DMS153 (cell line): ENCODE results near the gene BHLHA15.
A peak's percentile ranks its signal among the peaks of the same experiment; 100 is the strongest.
"Not testable (repeated sequence)": the region's sequence is repeated elsewhere in the genome, so short reads cannot be mapped to it uniquely, and the experiment has no call there.

Source experiments
- DNase-seq: peaks from one replicate; lab custom pipeline; 2025; lab: John Stamatoyannopoulos, UW

BHLHA15 gene

DNA sequence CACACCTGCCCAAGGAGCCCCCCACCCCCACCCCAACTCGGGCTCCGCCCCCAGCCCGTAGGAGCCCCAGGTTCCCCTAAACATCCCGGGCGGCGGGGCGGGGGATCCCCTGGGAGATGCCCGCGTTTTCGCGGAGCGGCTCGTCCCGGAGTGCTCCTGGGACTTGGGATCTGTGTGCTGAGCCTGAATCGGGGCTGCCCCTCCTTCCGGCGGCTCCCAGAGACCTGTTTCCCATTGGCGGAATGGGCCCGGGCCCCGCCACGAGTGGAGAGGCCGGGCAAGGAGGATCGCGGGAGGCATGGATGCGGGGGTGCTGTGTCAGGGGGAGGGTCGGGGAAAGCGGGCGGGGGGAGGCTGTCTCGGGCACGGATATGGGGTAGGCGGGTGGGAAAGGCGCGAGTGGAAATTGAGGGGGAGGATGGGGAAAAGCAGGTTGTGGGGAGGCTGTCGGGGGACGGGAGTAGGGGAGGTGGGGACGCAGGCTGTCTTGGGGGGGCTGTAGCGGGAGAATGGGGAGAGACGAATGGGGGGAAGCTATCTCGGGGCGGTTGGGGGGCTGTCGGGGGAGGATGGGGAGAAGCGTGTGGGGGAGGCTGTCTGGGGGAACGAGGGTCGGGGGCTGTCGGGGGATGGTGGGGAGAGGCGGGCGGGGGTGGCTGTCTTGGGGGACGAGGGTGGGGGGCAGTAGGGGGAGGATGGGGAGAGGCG is 572 bp upstream of the BHLHA15 start:
- peak; percentile 4 for DNase-seq

DNA sequence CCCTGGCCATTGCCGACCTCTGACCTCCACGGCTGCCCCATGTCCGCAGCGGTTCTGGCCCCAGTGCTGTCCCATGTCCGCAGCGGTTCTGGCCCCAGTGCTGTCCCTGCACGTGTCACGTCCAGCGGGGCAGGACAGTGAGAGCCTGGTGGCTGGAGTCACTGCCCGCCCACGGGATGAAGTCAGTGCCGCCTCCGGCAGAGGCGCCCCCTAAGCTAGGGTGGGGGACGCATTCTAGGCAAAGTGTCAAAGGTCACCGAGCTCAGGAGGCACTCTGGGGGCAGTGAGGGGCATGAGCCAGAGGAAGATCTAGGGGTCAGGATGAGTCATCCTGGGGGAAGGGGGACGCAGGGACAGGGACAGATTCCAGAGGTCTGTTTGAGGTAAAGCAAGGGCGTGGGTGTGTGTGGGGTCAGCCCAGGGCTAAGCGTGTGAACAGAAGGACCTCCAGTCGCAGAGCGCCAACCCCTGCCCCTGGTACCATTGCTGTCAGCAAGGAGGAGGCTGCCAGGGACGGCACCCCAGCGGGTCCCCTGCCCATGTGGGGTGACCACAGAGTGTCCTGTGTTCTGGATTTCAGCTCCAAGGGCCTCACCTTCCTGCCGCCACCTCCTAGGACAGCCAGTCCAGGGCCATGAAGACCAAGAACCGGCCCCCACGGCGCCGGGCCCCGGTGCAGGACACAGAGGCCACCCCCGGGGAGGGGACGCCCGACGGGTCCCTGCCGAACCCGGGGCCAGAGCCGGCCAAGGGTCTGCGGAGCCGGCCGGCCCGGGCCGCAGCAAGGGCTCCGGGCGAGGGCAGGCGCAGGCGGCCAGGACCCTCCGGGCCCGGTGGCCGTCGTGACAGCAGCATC is 665 bp downstream of the BHLHA15 start:
- no peak for DNase-seq

DNA sequence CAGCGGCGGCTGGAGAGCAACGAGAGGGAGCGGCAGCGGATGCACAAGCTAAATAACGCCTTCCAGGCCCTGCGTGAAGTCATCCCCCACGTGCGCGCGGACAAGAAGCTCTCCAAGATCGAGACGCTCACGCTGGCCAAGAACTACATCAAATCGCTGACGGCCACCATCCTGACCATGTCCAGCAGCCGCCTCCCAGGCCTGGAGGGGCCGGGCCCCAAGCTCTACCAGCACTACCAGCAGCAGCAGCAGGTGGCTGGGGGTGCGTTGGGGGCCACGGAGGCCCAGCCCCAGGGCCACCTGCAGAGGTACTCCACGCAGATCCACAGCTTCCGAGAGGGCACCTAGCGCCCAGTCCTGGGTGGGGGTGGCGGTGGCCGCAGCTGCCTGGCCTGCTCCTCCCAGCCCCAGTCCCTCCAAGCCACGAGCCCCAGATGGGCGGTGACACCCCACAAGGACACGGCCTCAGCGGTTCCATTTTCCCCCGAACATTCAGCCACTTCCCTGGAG is 1.3 kb downstream of the BHLHA15 start:
- no peak for DNase-seq

DNA sequence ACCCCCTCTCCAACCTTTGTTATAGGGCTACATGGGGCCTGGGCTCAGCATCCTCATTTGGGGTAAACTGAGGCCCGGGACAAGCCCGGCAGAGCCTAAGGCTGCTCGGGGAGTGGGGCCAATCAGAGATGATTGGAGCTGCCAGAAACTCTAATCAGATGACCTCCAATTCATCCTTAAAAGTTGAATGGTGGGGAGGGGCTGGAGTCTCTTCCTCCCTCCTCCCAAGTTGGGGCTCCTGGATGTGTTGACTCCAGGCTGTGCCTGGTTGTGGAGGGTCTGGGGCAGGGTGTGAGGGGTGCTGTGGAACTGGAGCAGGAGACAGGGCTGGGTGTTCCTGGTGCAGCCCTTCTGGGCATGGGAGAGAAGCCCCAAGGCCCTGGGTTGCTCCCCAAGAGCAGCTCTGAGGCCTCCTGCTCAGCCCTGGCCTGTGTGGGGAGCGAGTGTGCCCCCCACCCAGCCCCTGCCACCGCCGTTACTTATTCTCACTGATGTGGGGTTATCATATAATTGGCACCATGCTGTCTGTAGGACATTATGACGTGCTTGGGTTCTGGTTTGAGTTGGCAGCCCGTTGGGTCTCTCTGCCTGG is 2.2 kb downstream of the BHLHA15 start:
- no peak for DNase-seq

DNA sequence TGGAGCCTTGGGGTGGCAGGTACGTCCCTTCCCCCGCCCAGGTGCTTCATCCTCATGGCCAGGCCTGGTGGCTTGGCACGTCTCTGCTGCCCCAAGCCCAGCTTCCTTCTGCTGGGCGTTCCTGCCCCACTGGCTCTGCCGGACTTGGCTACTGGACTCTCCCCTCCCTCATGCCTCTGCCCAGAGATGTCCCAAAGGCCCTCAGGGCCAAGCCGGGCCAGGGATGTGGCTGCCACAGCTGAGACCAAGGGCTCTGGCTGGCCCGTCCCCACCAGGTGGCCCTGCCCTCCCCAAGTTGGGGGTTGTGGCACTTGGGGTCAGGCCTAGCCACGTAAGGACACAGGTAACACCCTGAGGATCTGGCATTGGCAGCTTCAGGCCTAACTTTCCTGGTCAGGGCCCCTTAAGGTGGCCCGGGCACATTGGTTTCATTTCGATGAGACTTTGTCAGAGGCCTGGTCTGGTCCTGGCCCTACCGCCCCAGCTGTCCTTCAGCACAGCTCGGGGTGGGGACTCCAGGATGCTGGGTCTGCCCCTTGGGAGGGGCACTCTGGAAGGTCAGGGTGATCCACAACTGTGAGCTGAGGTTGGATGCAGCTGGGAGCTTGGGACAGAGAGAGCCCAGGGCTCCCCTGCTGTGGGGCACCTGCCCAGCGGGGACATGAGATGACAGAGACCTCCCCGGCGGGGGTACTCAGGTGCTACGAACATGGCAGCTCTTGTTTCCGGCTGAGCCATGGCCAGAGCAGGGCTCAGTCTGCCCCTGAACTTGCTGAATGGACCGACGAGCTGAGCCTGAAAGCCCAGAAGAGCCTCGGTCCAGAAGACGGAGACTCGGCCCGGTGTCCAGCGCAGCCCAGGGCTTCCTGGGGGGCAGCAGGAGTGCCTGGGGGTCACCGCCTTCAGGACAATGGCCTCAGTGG is 2.9 kb downstream of the BHLHA15 start:
- DNase-seq = no peak

DNA sequence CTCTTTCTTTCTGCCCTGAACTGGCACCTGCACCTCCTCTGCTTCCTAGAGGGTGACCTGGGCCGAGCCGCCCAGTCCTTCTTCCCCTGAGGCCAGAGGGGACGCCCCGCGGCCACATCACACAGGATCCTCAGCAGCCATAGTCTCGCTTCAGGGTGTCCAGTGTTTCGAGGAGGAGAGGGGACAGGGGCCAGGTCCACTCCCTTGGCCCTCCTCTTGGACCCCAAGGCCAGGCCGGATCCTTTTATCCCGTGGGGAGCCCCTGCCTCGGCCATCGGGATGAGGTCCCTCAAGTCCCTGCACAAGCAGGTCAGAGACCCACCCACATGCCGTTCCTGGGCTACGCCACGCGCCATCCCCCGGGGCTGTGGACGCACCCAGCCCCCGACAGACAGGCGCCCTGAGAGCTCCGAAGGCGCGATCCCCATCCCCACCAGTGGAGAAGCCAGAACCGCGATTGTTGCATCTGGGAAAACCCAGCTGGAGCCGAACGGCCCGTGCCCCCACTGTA is 3.6 kb downstream of the BHLHA15 start:
- DNase-seq = no peak

DNA sequence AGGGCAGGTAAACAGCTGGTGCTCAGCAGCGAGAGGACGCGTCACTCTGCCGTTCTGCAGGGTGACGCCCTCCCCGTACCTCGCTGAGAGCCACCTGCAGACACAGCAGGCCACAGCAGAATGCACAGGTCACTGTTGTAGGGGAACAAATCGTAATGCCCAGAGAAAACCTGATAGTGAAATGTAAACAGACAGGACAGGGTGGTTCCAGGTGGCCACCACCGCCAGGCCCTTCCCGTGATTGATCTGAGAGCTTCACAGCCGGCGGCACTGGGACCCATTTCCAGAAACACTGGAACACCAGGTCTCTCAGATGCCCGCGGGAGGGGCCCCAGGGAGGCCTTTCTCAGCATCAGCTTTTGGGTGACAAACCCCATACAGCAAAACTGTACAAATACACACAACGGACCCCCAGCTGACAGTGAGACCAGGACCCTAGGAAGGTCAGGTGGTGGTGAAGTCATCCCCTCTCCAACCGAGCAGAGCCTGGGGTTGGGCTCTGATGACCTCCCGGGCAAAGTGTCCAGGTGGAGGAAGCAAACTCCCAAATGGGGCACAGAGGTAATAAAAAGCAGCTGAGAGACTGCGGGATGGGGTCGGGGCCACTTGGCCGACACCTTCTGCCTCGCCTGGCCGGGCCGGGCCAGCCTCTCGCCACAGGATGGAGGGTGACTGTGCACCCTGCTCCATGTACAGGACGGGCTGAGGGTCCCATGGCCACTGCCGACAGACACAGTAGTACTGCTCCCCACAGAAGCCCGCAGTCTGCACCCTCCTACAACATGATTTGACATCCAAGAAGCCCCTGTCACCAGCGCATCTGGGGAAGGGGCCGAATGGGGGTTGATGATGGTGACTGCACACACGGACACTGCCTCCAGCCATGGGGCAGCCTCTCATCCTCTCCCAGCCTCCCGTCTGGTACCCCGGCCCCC is 4.6 kb downstream of the BHLHA15 start:
- peak; percentile 11 for DNase-seq

DNA sequence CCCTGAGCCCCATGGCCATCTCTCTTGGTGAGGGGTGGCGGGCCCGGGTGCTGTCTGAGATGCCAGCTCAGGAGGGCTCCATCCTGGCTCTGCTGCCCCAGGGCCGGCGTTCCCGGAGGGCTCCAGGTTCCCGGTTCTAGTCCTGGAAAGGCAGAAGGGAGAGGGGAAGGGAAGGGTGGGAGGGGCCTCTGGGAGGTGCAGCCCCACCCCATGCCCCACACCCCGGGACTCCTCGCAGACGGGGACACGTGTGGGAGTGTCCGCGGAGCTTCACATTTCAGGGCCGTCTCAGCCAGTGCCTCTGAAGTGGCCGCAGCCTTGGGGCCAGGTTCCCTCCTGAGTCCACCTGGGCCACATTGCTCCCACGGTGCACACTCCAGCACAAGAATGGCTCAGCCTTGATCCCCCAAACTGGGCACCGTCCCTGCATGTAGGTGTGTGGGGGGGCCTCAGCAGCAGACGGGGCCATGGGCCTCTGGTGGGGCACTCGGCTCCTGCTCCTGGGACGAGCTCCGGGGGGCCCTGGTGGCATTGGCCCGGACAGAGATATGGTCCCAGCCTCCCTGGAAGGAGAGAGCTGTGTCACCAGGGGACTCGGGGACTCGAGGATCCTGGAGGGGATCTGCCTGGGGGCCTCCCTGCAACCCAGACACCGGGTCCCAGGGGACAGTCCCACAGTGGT is 5.8 kb downstream of the BHLHA15 start:
- DNase-seq = no peak

DNA sequence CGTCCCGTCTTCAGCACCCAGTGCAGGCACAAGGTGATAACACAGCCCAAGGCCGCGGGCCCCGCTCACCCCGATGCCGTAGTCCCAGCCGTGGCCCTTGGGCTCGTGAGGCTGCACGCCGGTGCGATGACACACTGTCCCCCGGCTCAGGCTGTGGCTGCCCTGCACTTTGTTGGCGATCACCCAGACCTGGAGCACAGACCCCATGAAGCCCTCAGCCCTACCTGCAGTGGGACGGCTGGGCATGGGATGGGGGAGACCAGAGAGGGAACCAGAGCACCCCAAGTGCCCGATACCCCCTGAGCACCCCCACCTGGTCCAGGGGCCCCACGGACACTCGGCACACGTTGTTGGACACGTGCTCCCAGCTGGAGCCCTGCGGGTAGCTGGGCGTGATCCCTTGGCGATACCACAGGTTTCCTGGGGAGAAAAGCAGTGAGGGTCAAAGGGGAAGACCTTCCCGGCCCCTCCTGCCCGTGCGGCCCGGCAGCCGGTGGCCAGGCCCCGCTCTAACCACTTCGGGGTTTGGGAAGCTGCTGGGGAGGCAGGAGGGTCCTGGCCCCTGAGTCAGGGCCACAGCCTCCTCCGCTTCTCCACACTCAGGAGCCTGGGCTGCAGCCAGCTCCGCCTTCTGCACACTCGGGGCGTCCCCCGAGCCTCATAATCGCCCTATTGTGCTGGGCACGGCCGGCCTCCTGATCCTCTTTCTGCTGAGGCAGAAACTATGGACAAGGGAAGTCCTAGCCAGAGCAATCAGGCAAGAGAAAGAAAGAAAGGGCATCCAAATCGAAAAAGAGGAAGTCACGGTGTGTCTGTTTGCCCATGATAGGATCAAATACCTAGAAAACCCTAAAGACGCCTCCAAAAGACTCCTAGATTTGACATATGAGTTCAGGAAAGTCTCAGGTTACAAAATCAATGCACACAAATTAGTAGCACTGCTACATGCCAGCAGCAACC is 6.7 kb downstream of the BHLHA15 start:
- DNase-seq = no peak

DNA sequence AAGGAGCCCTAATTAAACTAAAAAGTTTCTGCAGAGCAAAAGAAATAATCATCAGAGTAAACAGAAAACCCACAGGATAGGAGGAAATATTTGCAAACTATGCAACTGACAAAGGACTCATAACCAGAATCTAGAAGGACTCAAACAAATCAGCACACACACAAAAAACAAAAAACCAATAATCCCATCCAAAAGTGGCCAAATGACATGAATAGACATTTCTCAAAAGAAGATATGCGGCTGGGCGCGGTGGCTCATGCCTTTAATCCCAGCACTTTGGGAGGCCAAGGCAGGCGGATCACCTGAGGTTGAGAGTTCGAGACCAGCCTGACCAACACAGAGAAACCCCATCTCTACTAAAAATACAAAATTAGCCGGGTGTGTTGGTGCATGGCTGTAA is 8.1 kb downstream of the BHLHA15 start:
- DNase-seq = not testable (repeated sequence)

DNA sequence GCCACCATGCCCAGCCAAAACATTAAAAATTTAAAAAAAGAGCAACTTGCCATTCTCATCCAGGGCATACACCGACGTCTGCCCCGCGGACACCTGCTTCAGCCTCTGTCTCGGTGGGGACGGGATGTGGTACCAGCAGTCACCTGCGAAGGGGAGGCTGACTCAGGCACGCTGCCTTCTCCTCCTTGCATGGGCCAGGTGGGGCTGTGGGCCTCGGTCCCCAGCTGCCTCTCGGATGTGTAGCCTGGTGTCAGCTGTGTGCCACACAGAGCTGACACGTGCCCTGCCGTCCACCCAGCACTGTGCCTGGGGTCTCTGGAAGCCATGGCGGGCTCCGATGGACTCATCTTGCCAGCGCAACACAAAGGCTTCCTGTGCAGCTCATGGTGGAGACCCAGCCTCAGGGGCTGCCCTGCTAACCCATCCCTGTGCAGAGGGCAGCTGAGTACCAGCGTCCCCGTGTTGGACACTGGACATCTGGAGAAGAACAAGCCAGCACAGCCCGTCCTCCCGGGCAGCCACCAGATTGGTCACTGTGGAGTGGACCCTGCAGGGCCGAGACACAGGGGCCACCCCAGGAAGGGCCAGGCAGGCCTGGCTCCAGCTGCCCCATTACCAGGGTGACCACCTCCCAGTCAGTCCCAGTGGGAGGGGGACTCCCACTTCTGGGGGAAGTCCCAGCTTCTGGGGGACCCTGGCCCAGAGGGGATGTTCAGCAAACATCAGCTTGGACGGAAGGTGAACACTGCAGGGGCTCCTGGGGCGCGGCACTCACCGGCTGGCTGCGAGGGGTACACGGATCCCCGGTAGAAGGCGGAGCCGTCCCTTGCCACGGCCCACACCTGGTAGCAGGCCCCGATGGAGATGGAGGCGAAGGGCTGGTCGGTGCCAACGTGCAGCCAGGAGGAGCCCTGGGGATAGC is 10.6 kb downstream of the BHLHA15 start:
- no peak for DNase-seq

DNA sequence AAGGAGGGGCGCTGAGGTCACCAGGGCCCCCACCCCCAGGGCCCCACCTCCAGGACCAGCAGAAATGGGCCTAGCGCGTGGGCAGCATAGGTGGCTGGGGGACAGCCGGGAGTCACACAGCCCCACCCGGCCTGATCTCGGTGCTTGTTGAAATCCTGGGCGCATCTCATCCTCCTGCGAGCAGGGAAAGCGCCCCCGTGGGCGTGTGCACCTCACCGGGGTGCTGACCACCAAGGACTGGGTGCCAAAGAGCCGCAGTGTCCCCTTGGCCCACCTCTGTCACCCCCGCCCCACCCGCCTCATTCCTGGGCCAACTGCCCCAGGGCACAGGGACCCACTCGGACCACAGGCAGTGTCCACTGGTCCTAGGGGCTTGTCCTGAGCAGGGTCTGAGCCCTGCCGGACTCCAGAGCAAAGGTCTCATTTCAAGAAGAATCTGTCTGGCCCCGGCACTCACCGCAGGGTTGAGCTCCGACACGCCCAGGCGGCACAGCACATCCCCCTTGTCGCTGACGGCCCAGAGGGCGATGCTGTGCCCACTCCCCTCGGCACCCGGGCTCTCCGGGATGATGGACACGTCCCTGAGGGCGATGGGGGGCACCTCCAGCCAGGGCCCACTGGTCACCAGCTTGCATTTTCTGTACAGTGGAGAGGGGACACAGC is 11.4 kb downstream of the BHLHA15 start:
- no peak for DNase-seq

DNA sequence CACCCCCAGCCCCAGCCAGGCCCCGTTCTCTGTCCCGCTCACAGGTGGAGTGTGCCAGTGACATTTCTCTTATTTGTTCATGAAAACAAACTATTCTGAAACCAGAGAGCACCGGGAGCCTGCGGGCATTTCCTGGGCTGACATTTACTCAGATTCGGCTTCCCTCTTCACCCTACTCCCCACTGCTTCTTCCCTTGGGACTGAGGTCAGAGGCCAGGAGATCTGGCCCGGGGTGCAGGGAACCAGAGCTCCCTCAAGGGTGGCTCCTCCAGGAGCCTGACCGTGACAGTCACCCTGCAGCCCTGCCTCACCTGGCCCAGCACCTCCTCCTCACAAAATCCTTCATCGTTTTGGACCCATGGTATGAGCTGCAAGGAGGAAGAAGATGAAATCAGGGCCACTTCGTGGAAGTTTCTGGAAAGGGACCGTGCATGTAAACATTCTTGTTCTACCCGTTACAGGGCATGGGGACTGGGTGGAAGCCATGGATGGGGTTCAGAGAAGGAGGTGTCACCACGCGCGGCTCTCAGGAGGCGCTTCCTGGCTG is 12.2 kb downstream of the BHLHA15 start:
- DNase-seq = no peak

DNA sequence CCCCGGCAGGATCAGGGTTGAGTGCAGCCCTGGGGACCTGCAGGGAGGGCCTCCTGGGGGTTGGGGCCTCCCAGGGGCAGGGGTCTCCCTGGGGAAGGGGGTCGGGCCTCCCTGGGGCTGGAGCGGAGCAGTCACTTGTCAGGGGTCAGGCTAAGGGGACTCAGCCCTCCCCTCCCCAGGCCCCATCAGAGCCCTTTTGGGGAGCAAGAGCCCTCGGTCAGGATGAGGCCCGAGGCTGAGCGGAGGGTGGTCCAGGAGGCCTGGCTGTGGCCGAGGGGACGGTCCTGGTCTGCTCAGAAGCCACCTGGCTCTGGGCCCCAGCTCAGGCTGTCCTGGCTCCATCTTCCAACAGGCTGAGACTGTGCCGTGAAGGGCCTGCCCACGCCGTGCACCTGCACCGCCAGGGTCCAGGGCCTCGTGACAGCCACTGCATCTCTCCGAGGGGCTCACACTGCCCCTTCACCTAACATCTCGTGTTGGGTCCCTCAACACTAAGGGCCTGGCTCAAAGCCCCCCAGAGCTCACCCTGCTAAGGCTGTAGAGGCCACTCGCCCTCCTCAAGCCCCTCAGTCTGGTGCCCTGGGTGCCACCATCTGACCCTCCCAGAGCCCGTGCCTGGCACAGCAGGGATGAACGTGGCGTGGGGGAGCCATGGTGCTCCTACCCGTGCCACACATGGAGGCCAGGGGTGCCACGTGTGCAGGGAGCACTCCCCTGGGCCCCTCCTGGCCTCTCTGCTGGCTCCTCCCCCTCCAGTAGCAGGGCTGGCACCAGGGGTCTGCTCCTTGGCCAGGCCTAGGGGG is 12.9 kb downstream of the BHLHA15 start:
- no peak for DNase-seq

DNA sequence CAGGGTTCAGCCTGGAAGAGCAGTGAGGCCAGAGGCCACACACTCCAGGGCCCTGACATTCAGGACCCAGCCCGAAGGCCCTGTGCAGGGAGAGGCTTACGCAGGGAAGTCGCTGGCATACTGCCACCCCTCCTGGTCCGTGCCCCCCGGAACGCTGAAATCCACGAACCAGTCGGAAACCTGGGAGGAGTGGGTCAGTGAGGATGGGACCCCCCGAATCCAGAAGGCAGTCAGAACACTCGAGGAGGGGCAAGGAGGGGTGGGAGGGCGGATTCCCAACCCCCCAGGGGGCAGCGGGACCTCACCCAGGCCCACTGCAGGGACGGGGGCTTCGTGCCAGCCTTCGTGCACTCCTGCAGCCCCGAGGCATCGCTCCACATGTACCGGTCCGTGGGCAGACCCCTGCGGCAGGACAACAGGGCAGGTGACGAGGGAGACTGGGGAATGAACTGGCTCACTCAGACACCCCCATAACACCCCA is 13.5 kb downstream of the BHLHA15 start:
- no peak for DNase-seq
